T47D (cell line): ENCODE data around the gene OSBPL5.

ENCODE experiments used
- DNase-seq, 2 experiments: peaks; one replicate each; pipeline versions ENCODE4 v3.0.0 to v3.0.0-alpha.2; 2011 to 2012; ENCODE audit warnings: low read depth in 1 of 2, low spot score in 1 of 2
- JUND ChIP-seq: IDR thresholded peaks from 2 replicates; pipeline ENCODE4 v1.6.1; 2012; ENCODE audit warnings: low read depth
- in situ Hi-C: cut with HindIII; loops from 2 replicates; pipeline ENCODE4 v1.10.0; 2016; ENCODE audit warnings: low sequenced_read_pairs, low pct_unique_long_range_greater_than_20kb

OSBPL5 gene

GRCh38 chr11:3091846-3092602 is 73.1 kb downstream of the OSBPL5 start:
- DNase-seq: peak; percentile 82 to 88
- no peak for TF ChIP-seq JUND
- in situ Hi-C loops: no loop called here

DNA sequence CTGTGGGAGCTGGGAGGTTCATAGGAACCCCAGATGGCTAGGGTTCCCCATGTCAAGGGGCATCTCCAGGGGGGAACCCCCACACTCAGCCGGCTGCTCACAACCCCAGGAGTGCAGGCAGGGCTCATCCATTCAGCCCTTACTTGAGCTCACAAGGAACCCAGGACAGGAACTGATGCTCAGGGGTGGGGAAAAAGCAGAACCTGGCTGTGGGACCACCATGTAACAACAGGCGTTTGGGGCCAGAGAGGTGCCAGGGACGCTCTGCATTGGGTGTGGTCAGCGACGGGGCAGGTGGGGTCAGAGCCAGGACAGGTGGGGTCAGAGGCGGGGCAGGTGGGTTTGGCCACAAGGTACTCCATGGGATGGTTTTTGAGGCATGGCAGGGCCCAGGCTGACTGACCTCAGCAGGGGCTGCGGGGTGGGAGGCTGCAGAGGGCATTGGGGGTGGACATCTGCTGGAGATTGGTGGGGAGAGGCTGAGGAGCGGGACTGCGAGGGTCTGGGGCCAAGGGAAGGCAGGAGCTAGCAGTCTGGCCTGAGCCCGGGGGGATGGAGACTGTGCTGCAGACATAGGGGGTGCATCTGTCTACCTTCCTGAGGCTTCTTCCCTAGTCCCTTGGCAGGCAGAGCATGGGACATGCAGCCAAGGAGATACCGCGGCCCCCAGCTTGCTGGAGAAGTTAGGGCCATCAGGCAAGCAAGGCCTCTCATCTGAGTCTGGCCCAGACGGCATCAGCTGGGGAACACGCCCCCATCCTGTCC is 73.8 kb downstream of the OSBPL5 start:
- DNase-seq: no peak
- TF ChIP-seq JUND: no peak
- in situ Hi-C loops: no loop called here

DNA sequence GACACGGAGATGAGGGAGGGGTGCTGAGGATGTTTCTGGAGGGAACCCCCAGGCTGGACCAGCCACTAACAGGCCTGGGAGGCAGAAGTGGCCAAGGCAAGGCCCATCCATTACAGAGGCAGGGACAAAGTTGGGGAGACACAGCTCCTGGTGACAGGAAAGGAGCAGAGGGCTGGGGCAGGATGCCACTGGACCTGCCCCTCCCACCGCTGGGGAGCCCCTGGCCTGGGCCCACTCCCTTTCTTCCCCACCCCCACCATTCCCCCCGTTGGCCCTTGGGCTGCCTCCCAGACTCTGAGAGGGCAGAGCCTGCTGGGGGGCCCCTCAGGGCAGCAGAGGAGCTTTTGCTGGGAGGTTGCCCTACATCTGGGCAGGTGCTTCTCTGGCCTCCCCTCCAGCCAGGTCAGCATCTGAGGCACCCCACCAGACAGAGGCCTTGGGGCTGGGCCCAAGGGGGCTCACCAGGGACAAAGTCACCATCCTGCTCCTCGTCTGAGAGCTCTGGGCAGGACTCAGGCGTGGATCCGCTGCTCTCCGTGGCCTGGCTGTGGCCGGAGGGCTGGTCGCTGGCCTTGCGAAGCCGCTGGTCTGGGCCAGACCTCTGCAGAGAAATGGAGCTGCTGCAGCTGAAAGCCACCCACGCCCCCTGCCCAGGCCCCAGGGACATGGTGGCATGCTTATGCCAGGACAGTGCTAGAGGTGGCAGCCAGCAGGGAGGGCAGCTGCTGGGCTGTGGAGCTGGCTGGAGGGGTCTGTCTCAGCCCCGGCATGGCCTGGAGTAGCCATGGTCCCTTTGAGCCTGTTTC is 74.8 kb downstream of the OSBPL5 start:
- no peak for DNase-seq
- in situ Hi-C loops: no loop called here
- TF ChIP-seq JUND: no peak

- DNase-seq: no peak
- in situ Hi-C loops: no loop called here
- no peak for TF ChIP-seq JUND
Observed at GRCh38 chr11:3089236-3090061, 75.7 kb downstream of the OSBPL5 start.

- in situ Hi-C loops: no loop called here
- TF ChIP-seq JUND: no peak
- DNase-seq: no peak
Observed at GRCh38 chr11:3088806-3089205, 76.3 kb downstream of the OSBPL5 start.

DNA sequence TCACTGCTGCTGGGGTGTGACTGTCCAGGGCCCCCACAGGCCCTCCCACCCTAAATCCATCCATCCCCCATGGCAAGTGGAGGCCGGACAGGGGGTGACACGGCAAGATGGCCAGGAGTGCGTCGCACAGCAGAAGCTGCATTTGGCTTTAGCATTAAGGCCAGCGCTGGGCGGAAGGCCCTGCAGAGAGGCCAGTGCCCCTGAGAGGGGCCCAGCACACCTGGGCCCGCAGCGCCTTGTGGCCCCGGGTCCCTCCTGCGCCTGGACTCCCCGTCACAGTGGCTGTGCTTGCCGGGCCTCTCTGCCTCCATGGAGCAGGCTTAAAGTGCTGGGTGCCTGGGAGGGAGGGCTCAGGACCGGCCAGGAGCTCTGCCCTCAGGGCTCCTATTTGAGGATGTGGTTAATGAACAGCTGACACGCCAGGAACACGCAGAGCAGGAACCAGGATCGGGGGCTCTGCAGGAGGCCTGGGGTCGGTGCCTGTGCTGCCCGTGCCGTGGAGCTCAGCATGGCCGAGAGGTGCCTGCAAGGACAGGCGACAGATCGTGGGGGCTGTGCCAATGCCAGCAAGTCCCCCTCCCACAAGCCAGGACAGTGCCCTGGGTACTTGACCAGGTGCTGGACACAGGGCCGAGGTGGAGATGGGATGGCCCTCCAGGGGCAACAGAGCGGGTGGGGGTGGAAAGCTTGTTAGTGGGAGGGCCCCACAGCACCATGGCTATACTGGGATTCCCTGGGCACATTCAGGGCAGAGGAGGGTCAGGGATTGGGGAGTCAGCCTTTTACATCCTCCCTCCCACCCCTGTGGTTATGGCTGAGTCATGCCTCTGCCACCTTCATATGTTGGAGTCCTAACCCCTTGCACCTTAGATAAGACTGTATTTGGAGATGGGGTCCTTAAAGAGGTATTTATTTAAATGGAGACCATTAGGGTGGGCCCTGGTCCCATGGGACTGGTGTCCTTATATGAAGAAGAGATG is 77.0 kb downstream of the OSBPL5 start:
- TF ChIP-seq JUND: no peak
- DNase-seq: no peak
- in situ Hi-C loops: no loop called here

DNA sequence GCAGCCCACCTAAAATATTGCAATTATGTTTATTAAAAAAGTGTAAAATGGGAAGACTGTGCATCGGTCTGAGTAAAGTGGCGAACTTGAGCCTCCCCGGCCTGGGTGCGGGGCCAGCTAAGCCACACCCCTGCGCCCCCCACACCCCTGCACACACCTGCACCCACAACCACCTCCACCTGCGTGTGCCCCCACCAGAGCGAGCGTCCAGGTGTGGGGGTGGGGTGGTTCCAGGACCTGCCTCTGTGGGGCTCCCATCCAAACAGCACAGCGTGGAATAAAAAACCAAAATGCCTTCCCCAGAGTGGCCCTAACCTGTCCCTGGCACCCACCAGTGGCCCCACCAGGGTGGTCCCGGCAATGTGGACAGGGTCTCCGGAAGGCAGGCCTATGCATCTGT is 77.7 kb downstream of the OSBPL5 start:
- in situ Hi-C loops: no loop called here
- DNase-seq: no peak
- TF ChIP-seq JUND: no peak

DNA sequence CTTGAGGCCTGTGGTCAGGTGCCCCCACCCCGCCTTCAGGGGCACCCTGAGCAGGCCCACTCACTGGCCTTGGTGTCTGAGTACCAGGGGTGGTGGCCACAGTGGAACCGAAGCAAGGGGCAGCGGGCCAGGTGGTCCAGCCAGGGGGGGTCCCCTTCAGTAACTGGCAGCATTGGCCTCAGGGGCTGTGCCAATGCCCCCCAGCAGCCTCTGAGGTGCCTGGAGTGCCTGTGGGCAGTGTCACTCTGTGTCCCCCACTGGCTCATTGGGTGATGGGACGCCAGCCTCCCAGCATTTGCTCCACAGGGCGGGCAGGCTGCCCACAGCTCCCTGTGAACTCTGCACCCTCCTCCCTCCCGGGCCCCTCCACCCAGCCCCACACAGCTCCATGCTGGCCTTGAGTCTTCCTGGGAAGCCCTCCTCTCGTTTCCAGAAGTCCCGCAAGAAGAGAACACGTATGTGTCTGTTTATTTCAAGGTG is 78.4 kb downstream of the OSBPL5 start:
- no peak for TF ChIP-seq JUND
- in situ Hi-C loops: no loop called here
- DNase-seq: no peak

DNA sequence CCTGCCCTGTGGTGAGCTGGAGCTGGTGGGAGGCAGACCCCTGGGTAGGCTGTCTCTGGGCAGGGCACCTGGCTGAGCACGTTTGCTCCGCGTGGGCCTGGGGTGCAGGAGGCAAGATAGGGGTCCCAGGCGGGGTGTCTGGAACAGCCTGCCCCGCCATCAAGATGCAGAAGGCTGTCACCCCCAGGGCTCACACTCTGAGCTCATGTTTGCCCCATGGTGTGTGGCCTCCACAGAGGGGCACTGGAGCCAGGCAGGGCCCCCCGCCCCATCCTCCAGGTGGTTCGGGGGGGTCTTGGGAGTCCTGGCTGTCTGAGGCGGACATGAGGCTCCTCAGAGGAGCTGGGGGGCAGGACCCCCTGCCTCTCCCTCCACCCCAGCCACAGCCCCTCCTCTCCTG is 79.0 kb downstream of the OSBPL5 start:
- no peak for DNase-seq

GRCh38 chr11:3085052-3085451 is 80.1 kb downstream of the OSBPL5 start:
- no peak for DNase-seq
- no peak for TF ChIP-seq JUND
- in situ Hi-C loops: no loop called here

More for the DNA sequence above, 79.0 kb downstream of the OSBPL5 start:
- no peak for TF ChIP-seq JUND
- in situ Hi-C loops: no loop called here

DNA sequence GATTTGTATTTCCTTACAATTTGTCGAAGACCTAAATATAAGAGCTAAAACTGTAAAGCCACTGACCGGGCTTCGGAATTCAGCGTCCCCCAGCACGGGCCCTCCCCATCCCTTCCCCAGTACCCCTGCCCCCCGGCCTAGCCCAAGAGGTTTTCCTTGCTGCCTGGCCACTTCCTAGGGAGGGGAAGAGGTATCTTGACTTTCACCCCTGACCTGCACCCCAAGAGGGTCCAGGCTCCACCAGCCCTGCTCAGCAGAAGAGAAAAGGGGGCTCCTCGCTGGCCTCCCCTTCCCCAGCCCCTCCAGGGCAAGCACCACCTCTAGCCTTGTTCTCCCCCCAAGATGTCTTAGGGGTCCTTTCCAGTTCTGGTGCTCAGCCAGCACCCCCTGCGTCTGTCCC is 81.8 kb downstream of the OSBPL5 start:
- in situ Hi-C loops: no loop called here
- TF ChIP-seq JUND: no peak
- no peak for DNase-seq

DNA sequence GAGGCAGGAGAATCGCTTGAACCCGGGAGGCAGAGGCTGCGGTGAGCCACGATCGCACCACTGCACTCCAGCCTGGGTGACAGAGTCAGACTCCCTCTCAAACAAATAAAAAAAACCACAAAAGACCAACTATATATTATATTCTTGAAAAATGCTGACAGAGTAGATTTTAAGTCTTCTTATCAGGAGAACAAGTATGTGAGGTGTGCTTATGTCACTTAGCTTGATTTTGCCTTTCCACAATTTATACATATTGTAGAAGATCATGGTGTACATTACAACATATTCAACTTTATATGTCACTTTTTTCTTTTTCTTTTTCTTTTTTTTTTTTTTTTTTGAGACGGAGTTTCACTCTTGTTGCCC is 83.7 kb downstream of the OSBPL5 start:
- in situ Hi-C loops: no loop called here
- DNase-seq: no peak
- TF ChIP-seq JUND: no peak
